SK-N-MC (cell line): ENCODE measurements around the gene LEMD1.

Experiments
- DNase-seq: peaks from one replicate; pipeline ENCODE4 v3.0.0-alpha.2; 2011; ENCODE audit warnings: low read depth, low spot score
- H3K27ac ChIP-seq: fragments of 200-600 bp; sonication (generic); 2 replicates; pipeline ENCODE4 v1.5.1; 2016; ENCODE audit warnings: mixed run types
- H3K36me3 ChIP-seq: fragments of 200-600 bp; sonication (generic); 2 replicates; pipeline ENCODE4 v1.6.1; 2017; ENCODE audit warnings: antibody characterized with exemption, low read length, mixed read lengths; ENCODE audit not compliant: insufficient read depth
- H3K4me3 ChIP-seq: fragments of 200-600 bp; sonication (generic); 2 replicates; pipeline ENCODE4 v1.5.1; 2016
- H3K9ac ChIP-seq: fragments of 200-600 bp; sonication (generic); 2 replicates; pipeline ENCODE4 v1.8.0; 2017; ENCODE audit warnings: mixed run types, mixed read lengths; ENCODE audit not compliant: insufficient read length
- H3K9me3 ChIP-seq: fragments of 200-600 bp; sonication (generic); 2 replicates; pipeline ENCODE4 v1.6.1; 2017; ENCODE audit warnings: low read depth, mild to moderate bottlenecking, antibody characterized with exemption, low read length, moderate library complexity, mixed read lengths
- EZH2 ChIP-seq: fragments of 200-600 bp; sonication (generic); IDR thresholded peaks from one replicate; pipeline ENCODE4 v1.6.1; 2017; ENCODE audit warnings: antibody characterized with exemption
- FOXP2 ChIP-seq: optimal IDR thresholded peaks from 2 replicates; pipeline ENCODE3; 2011; ENCODE audit warnings: mild to moderate bottlenecking, moderate library complexity; ENCODE audit not compliant: insufficient read depth; ENCODE audit errors: extremely low read length, control extremely low read depth
- POLR2AphosphoS5 ChIP-seq: IDR thresholded peaks from 2 replicates; pipeline ENCODE4 v1.6.1; 2012; ENCODE audit warnings: mild to moderate bottlenecking, low read depth, low read length, borderline replicate concordance

The LEMD1 gene

GRCh38 chr1:205377355-205377754 is 44.5 kb downstream of the LEMD1 start:
- H3K9ac ChIP-seq, result no peak overlapping the region
- DNase-seq, result no peak
- H3K4me3 ChIP-seq, result no peak overlapping the region
- TF ChIP-seq EZH2 (no peak), POLR2AphosphoS5 (no peak), FOXP2 (no peak)
- H3K27ac ChIP-seq, result no peak overlapping the region
- no peaks in the 10 kb centered on the region for H3K36me3 ChIP-seq
- no peaks in the 10 kb centered on the region for H3K9me3 ChIP-seq

GRCh38 chr1:205376739-205377138 is 45.1 kb downstream of the LEMD1 start:
- Histone ChIP-seq H3K9ac (no peak overlapping the region), H3K4me3 (no peak overlapping the region), H3K9me3 (no peaks in the 10 kb centered on the region), H3K36me3 (no peaks in the 10 kb centered on the region), H3K27ac (no peak overlapping the region)
- TF ChIP-seq EZH2 (no peak), POLR2AphosphoS5 (no peak), FOXP2 (no peak)
- DNase-seq, result no peak

- Histone ChIP-seq H3K4me3 (no peak overlapping the region), H3K9me3 (no peaks in the 10 kb centered on the region), H3K27ac (no peak overlapping the region), H3K9ac (no peak overlapping the region), H3K36me3 (no peaks in the 10 kb centered on the region)
- no peak for DNase-seq
- no peak for TF ChIP-seq FOXP2
- no peak for TF ChIP-seq POLR2AphosphoS5
- no peak for TF ChIP-seq EZH2
Measured at GRCh38 chr1:205375835-205376545, 45.9 kb downstream of the LEMD1 start.

GRCh38 chr1:205374210-205375078 is 47.4 kb downstream of the LEMD1 start:
- DNase-seq, result no peak
- H3K9me3 ChIP-seq, result no peaks in the 10 kb centered on the region
- no peak overlapping the region for H3K27ac ChIP-seq
- no peak overlapping the region for H3K9ac ChIP-seq
- H3K4me3 ChIP-seq, result no peak overlapping the region
- TF ChIP-seq EZH2 (no peak), POLR2AphosphoS5 (no peak), FOXP2 (no peak)
- H3K36me3 ChIP-seq, result no peaks in the 10 kb centered on the region

- Histone ChIP-seq H3K36me3 (no peaks in the 10 kb centered on the region), H3K4me3 (no peak overlapping the region), H3K27ac (no peak overlapping the region), H3K9me3 (no peaks in the 10 kb centered on the region), H3K9ac (no peak overlapping the region)
- no peak for DNase-seq
- TF ChIP-seq POLR2AphosphoS5 (no peak), EZH2 (no peak), FOXP2 (no peak)
Measured at GRCh38 chr1:205373798-205374175, 48.1 kb downstream of the LEMD1 start.

GRCh38 chr1:205373022-205373797 is 48.6 kb downstream of the LEMD1 start:
- DNase-seq, result no peak
- TF ChIP-seq POLR2AphosphoS5, result no peak
- TF ChIP-seq EZH2, result no peak
- no peak for TF ChIP-seq FOXP2
- H3K36me3 ChIP-seq, result no peaks in the 10 kb centered on the region
- H3K27ac ChIP-seq, result no peak overlapping the region
- H3K4me3 ChIP-seq, result no peak overlapping the region
- H3K9me3 ChIP-seq, result no peaks in the 10 kb centered on the region
- H3K9ac ChIP-seq, result no peak overlapping the region

GRCh38 chr1:205371871-205372660 is 49.8 kb downstream of the LEMD1 start:
- DNase-seq, result no peak
- TF ChIP-seq POLR2AphosphoS5 (no peak), FOXP2 (no peak), EZH2 (no peak)
- no peaks in the 10 kb centered on the region for H3K9me3 ChIP-seq
- H3K27ac ChIP-seq, result no peak overlapping the region
- no peaks in the 10 kb centered on the region for H3K36me3 ChIP-seq
- H3K4me3 ChIP-seq, result no peak overlapping the region
- no peak overlapping the region for H3K9ac ChIP-seq

- Histone ChIP-seq H3K36me3 (no peaks in the 10 kb centered on the region), H3K27ac (no peak overlapping the region), H3K4me3 (no peak overlapping the region), H3K9ac (no peak overlapping the region), H3K9me3 (no peaks in the 10 kb centered on the region)
- TF ChIP-seq POLR2AphosphoS5 (no peak), EZH2 (no peak), FOXP2 (no peak)
- DNase-seq, result no peak
Measured at GRCh38 chr1:205370780-205371179, 51.1 kb downstream of the LEMD1 start.
